Measurements from ENCODE around the gene NRP1. TPM values are rescaled to one million over a fixed set of nuclear protein-coding genes. Genes with fewer than 3 reads are reported as not detected.
A peak's percentile ranks its signal among the peaks of the same experiment; 100 is the strongest.

Gene NRP1
- polyA plus RNA-seq, 1 of the 3 experiments (the other 2 are of a cell fraction), result 129 TPM

GRCh38 chr10:33271969-33272583 lies 62.4 kb downstream of the NRP1 start:
- peak; percentile 33 for DNase-seq
- H3K4me1 ChIP-seq (ENCODE audit: control insufficient read depth in 1 of 2, insufficient read depth in 2 of 2, low read depth in 1 of 2, low read length in 1 of 2), result peaks cover 34 to 48% of the 10 kb centered on the region in 2 experiments
- peaks cover 55% of the 10 kb centered on the region for H3F3A ChIP-seq (replicated peaks; ENCODE audit: insufficient read depth)
- no peak overlapping the region for H2AFZ ChIP-seq (ENCODE audit: low read depth)
- H3K36me3 ChIP-seq (replicated peaks in 1 of 2; ENCODE audit: control insufficient read depth in 1 of 2, insufficient read depth in 2 of 2, low read length in 1 of 2), result peaks cover 23 to 63% of the 10 kb centered on the region in 2 experiments
- H3K4me2 ChIP-seq, result peak overlapping the region; percentile 56
- H4K20me1 ChIP-seq (ENCODE audit: insufficient read depth), result no peaks in the 10 kb centered on the region; the same call in 1 of the 2 replicates
- no peaks in the 10 kb centered on the region for H3K9me2 ChIP-seq
- 2% methylated on average over 4 of the region's 4 CpGs for WGBS (ENCODE audit: low lambda C conversion rate)
- H3K9me3 ChIP-seq, result no peaks in the 10 kb centered on the region
- peak overlapping the region; percentile 78 to 97 for H3K27ac ChIP-seq (ENCODE audit: low read depth in 2 of 2, low read length in 1 of 2)
- H3K4me3 ChIP-seq (ENCODE audit: low read depth in 2 of 2, low read length in 1 of 2), result no peak overlapping the region
- H3K79me2 ChIP-seq (ENCODE audit: insufficient read depth), result peaks cover 89% of the 10 kb centered on the region
- ChIA-PET CTCF (interaction anchor here (1.4 to 2.0 kb wide), 2 partner anchors 79 to 1366 kb away, joined by 7 to 9 read pairs; no protein-coding TSS in a partner anchor), POLR2A (no interaction called here)
- peak overlapping the region; percentile 80 for H3K9ac ChIP-seq
- H3K27me3 ChIP-seq (ENCODE audit: insufficient read depth), result no peaks in the 10 kb centered on the region
- TF ChIP-seq RAD21 (IDR thresholded peaks at IDR 0.05; ENCODE audit: low read length) (no peak), MXI1 (IDR thresholded peaks at IDR 0.05; ENCODE audit: low read depth, low read length) (no peak), EP300 (IDR thresholded peaks at IDR 0.05; ENCODE audit: borderline replicate concordance in 1 of 2, low read depth in 1 of 2, low read length in 1 of 2) (peak; percentile 82 to 92), TEAD4 (IDR thresholded peaks at IDR 0.05; ENCODE audit: borderline replicate concordance, insufficient read depth) (no peak; the same call in none of the 2 replicates), RFX5 (IDR thresholded peaks at IDR 0.05; ENCODE audit: low read length) (no peak), ZBTB33 (IDR thresholded peaks at IDR 0.05; ENCODE audit: borderline replicate concordance, low read depth) (peak; percentile 66; the same call in 1 of the 2 replicates), USF1 (IDR thresholded peaks at IDR 0.05; ENCODE audit: borderline replicate concordance, low read depth) (no peak), CTCF (IDR thresholded peaks at IDR 0.05) (no peak), FOXM1 (IDR thresholded peaks at IDR 0.05; ENCODE audit: low read depth) (peak; percentile 93), NFIC (IDR thresholded peaks at IDR 0.05; ENCODE audit: borderline replicate concordance) (peak; percentile 88), RCOR1 (IDR thresholded peaks at IDR 0.05; ENCODE audit: low read length) (no peak), SMC3 (IDR thresholded peaks at IDR 0.05; ENCODE audit: low read depth, low read length) (no peak), RXRA (IDR thresholded peaks at IDR 0.05; ENCODE audit: borderline replicate concordance, low read depth) (peak; percentile 44; the same call in 1 of the 2 replicates), JUND (IDR thresholded peaks at IDR 0.05) (peak; percentile 92), CHD2 (IDR thresholded peaks at IDR 0.05; ENCODE audit: low read length, partially characterized antibody) (peak; percentile 38), TCF12 (IDR thresholded peaks at IDR 0.05) (peak; percentile 97), MAX (IDR thresholded peaks at IDR 0.05; ENCODE audit: low read depth) (peak; percentile 37; the same call in 1 of the 2 replicates), POLR2AphosphoS5 (IDR thresholded peaks at IDR 0.05; ENCODE audit: low read depth, low read length) (peak; percentile 78; the same call in 1 of the 2 replicates), FOXJ3 (CRISPR knock-in tag; IDR thresholded peaks at IDR 0.05) (no peak), PBX3 (IDR thresholded peaks at IDR 0.05) (peak; percentile 97), EZH2phosphoT487 (IDR thresholded peaks at IDR 0.05; ENCODE audit: borderline replicate concordance, low read depth) (no peak), GABPA (IDR thresholded peaks at IDR 0.05; ENCODE audit: low read depth) (no peak), SIN3A (IDR thresholded peaks at IDR 0.05; ENCODE audit: borderline replicate concordance, low read depth, low read length) (peak; percentile 88), MEF2A (IDR thresholded peaks at IDR 0.05; ENCODE audit: borderline replicate concordance, low read depth) (0 out of 2 replicates have a peak, but pooled peaks have one; percentile 14), TAF1 (IDR thresholded peaks at IDR 0.05; ENCODE audit: borderline replicate concordance, low read depth, low read length) (no peak), FOSL2 (IDR thresholded peaks at IDR 0.05; ENCODE audit: borderline replicate concordance, low read depth) (peak; percentile 30; the same call in 1 of the 2 replicates), IRF3 (IDR thresholded peaks at IDR 0.05; ENCODE audit: low read depth, low read length) (no peak), YY1 (IDR thresholded peaks at IDR 0.05; ENCODE audit: low read depth) (no peak)

Measured in SK-N-SH (cell line).